ENCODE results near the gene CLDN8. TPM values are rescaled to one million over a fixed set of nuclear protein-coding genes. Genes with fewer than 3 reads are reported as not detected.

The CLDN8 gene
- total RNA-seq, 1 donor from 2014 or later, result not detected

GRCh38 chr21:30189773-30190172 is 26.1 kb downstream of the CLDN8 start:
- H3K9me3 Mint-ChIP-seq, result no peaks in the 10 kb centered on the region
- TF ChIP-seq CTCF (conservative IDR thresholded peaks at IDR 0.05), result no peak
- no peak overlapping the region for H3K4me3 Mint-ChIP-seq
- DNase-seq (ENCODE audit: low read depth, low spot score), result no peak
- H3K27ac Mint-ChIP-seq (ENCODE audit: unreplicated experiment), result no peak overlapping the region
- H3K4me1 Mint-ChIP-seq, result no peaks in the 10 kb centered on the region
- H3K27me3 Mint-ChIP-seq (ENCODE audit: low read depth), result peaks cover 4% of the 10 kb centered on the region
- no peaks in the 10 kb centered on the region for H3K36me3 Mint-ChIP-seq (ENCODE audit: low read depth)

DNA sequence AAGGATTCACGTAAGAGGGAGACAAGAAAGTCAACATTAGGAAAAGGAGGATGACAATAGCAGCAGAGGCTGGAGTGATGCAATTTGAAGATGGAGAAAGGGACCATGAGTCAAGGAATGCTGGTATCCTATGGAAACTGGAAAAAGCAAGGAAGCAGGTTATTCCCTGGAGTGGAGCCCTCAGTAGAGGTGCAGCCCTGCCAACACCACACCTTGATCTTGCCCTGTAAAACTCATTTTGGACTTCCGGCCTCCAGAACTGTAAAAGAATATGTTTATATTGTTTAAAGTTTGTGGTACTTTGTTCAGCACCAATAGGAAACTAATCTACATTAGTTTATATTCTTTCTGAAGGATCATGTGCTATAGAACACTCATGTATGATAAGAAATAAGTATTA is 29.7 kb downstream of the CLDN8 start:
- H3K36me3 Mint-ChIP-seq (ENCODE audit: low read depth), result no peaks in the 10 kb centered on the region
- TF ChIP-seq CTCF (conservative IDR thresholded peaks at IDR 0.05), result no peak
- H3K27ac Mint-ChIP-seq (ENCODE audit: unreplicated experiment), result no peak overlapping the region
- DNase-seq (ENCODE audit: low read depth, low spot score), result no peak
- no peaks in the 10 kb centered on the region for H3K27me3 Mint-ChIP-seq (ENCODE audit: low read depth)
- no peaks in the 10 kb centered on the region for H3K9me3 Mint-ChIP-seq
- no peaks in the 10 kb centered on the region for H3K4me1 Mint-ChIP-seq
- H3K4me3 Mint-ChIP-seq, result no peak overlapping the region

GRCh38 chr21:30168086-30168485 is 47.8 kb downstream of the CLDN8 start:
- Mint-ChIP-seq H3K9me3 (peaks cover 6% of the 10 kb centered on the region), H3K4me1 (peaks cover 4% of the 10 kb centered on the region), H3K27ac (ENCODE audit: unreplicated experiment) (no peak overlapping the region), H3K36me3 (ENCODE audit: low read depth) (no peaks in the 10 kb centered on the region), H3K27me3 (ENCODE audit: low read depth) (no peaks in the 10 kb centered on the region), H3K4me3 (no peak overlapping the region)
- no peak for TF ChIP-seq CTCF (conservative IDR thresholded peaks at IDR 0.05)
- no peak for DNase-seq (ENCODE audit: low read depth, low spot score)

- peaks cover 6% of the 10 kb centered on the region for H3K9me3 Mint-ChIP-seq
- H3K4me3 Mint-ChIP-seq, result no peak within 1 kb of the TSS
- peaks cover 4% of the 10 kb centered on the region for H3K4me1 Mint-ChIP-seq
- no peaks in the 10 kb centered on the region for H3K27me3 Mint-ChIP-seq (ENCODE audit: low read depth)
- H3K27ac Mint-ChIP-seq (ENCODE audit: unreplicated experiment), result no peak within 1 kb of the TSS
- no peak for DNase-seq (ENCODE audit: low read depth, low spot score)
- TF ChIP-seq CTCF (conservative IDR thresholded peaks at IDR 0.05), result no peak
- no peaks in the 10 kb centered on the region for H3K36me3 Mint-ChIP-seq (ENCODE audit: low read depth)
These were observed 49.2 kb downstream of the CLDN8 start, which contains the start of gene CLDN17 for GRCh38 chr21:30166705-30167104. CLDN17 (minus strand) TSS chr21:30166805; CDS start chr21:30166617, 188 bp downstream.

DNA sequence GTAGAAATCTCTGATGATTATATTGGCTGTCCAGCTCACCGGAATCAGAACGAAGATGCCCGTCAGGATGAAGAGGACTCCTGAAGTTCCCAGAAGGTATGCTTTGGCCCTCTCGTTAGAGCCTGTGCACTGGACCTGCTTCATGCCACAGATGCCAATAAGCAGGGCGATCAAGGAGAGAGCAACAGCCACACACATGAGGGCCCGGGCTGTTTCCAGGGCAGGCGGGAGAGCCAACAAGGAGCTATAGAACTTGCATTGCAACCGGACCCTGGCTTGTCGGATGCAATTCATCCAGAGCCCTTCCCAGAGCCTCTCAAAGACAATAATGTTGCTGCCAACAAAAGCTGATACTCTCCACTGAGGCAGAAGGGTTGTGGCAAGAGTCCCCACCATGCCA is 49.7 kb downstream of the CLDN8 start:
- H3K36me3 Mint-ChIP-seq (ENCODE audit: low read depth), result no peaks in the 10 kb centered on the region
- H3K9me3 Mint-ChIP-seq, result peaks cover 6% of the 10 kb centered on the region
- no peak overlapping the region for H3K27ac Mint-ChIP-seq (ENCODE audit: unreplicated experiment)
- H3K4me1 Mint-ChIP-seq, result peaks cover 4% of the 10 kb centered on the region
- no peak overlapping the region for H3K4me3 Mint-ChIP-seq
- TF ChIP-seq CTCF (conservative IDR thresholded peaks at IDR 0.05), result no peak
- no peaks in the 10 kb centered on the region for H3K27me3 Mint-ChIP-seq (ENCODE audit: low read depth)
- DNase-seq (ENCODE audit: low read depth, low spot score), result no peak

DNA sequence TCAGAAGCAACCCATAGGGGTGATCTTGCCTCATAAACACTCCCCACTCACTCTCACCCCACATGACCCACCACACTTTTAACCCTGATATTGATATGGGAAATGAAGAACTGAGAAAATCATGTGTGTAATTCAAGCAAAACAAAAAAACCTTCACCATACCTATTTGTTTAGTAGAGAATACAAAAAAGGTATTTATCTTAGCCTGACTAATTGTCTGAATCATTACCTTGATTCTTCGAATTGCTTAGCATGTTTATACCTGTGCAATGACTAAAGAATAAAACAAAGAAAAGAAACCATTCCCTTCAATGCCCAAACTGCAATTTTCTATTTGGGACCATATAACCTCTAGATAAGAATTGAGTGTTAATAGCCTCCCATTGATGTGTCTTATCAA is 51.1 kb downstream of the CLDN8 start:
- Mint-ChIP-seq H3K27me3 (ENCODE audit: low read depth) (no peaks in the 10 kb centered on the region), H3K9me3 (peaks cover 6% of the 10 kb centered on the region), H3K36me3 (ENCODE audit: low read depth) (no peaks in the 10 kb centered on the region), H3K4me1 (peaks cover 4% of the 10 kb centered on the region), H3K27ac (ENCODE audit: unreplicated experiment) (no peak overlapping the region), H3K4me3 (no peak overlapping the region)
- no peak for DNase-seq (ENCODE audit: low read depth, low spot score)
- no peak for TF ChIP-seq CTCF (conservative IDR thresholded peaks at IDR 0.05)
